Ishikawa (cell line): ENCODE data around the gene PTPRN2.

Source experiments
- FOXM1 ChIP-seq: IDR thresholded peaks from 2 replicates; pipeline ENCODE4 v1.6.1; 2012; ENCODE audit warnings: low read depth, borderline replicate concordance
- RAD21 ChIP-seq: IDR thresholded peaks from 2 replicates; pipeline ENCODE4 v1.6.1; 2012; ENCODE audit warnings: low read depth
- USF1 ChIP-seq: IDR thresholded peaks from 2 replicates; pipeline ENCODE4 v1.6.1; 2012
- ZBTB7A ChIP-seq: IDR thresholded peaks from 2 replicates; pipeline ENCODE4 v1.6.1; 2012; ENCODE audit warnings: low read depth

GRCh38 chr7:158068853-158069252, 518.8 kb downstream of the PTPRN2 start:
- TF ChIP-seq RAD21 (no peak), USF1 (no peak), FOXM1 (no peak), ZBTB7A (no peak)
